WTC11 (cell line): ENCODE results near the gene BPI. TPM values are rescaled to one million over a fixed set of nuclear protein-coding genes. Genes with fewer than 3 reads are reported as not detected.

ENCODE experiments used
- ATAC-seq: fragments of 200-7000 bp; cut with Tn5 transposase; 2 replicates; pipeline ENCODE4 v1.10.0; 2021; ENCODE audit warnings: mild to moderate bottlenecking, moderate library complexity
- CTCF ChIA-PET: fragments of 300-600 bp; sonication (Branson Sonifier 250); formaldehyde crosslinking; loops from one replicate; lab custom pipeline; 2021; ENCODE audit warnings: antibody characterized with exemption; lab: Charles Lee
- POLR2A ChIA-PET: fragments of 350-600 bp; sonication (Branson Sonifier 250); formaldehyde crosslinking; loops from one replicate; lab custom pipeline; 2021; ENCODE audit warnings: antibody characterized with exemption; lab: Charles Lee
- DNase-seq: peaks from one replicate; pipeline ENCODE4 v3.0.0; 2021; ENCODE audit warnings: low spot score
- H3K27ac Mint-ChIP-seq: 2 replicates; pipeline ENCODE4 v1.8.0; 2021; ENCODE audit warnings: mixed read lengths
- H3K27me3 Mint-ChIP-seq: 2 replicates; pipeline ENCODE4 v1.8.0; 2021; ENCODE audit warnings: low read depth, mild to moderate bottlenecking, moderate library complexity, mixed read lengths
- H3K36me3 Mint-ChIP-seq: 2 replicates; pipeline ENCODE4 v1.8.0; 2021; ENCODE audit warnings: mixed read lengths
- H3K4me1 Mint-ChIP-seq: 2 replicates; pipeline ENCODE4 v1.8.0; 2022; ENCODE audit warnings: mixed read lengths
- H3K4me3 Mint-ChIP-seq: 2 replicates; pipeline ENCODE4 v1.8.0; 2021; ENCODE audit warnings: mild to moderate bottlenecking, moderate library complexity, mixed read lengths
- H3K9me3 Mint-ChIP-seq: 2 replicates; pipeline ENCODE4 v1.8.0; 2021; ENCODE audit warnings: mixed read lengths
- ATF1 ChIP-seq: sonication (generic); formaldehyde crosslinking; IDR thresholded peaks from 2 replicates; pipeline ENCODE4 v1.8.1; 2023; ENCODE audit warnings: mild to moderate bottlenecking, moderate library complexity, missing genetic modification reagents
- E2F5 ChIP-seq: sonication (generic); formaldehyde crosslinking; IDR thresholded peaks from 2 replicates; pipeline ENCODE4 v1.8.1; 2022; ENCODE audit warnings: mild to moderate bottlenecking, moderate library complexity, missing genetic modification reagents
- ELF4 ChIP-seq: sonication (generic); formaldehyde crosslinking; IDR thresholded peaks from 2 replicates; pipeline ENCODE4 v1.8.1; 2022; ENCODE audit warnings: low read depth, mild to moderate bottlenecking, moderate library complexity, missing genetic modification reagents
- ETV6 ChIP-seq: sonication (generic); formaldehyde crosslinking; IDR thresholded peaks from 2 replicates; pipeline ENCODE4 v1.8.1; 2022; ENCODE audit warnings: mild to moderate bottlenecking, missing genetic modification reagents
- HMGA2 ChIP-seq: fragments of 250-450 bp; sonication (Bioruptor Pico); IDR thresholded peaks from 2 replicates; pipeline ENCODE4 v1.4.0; 2021; ENCODE audit warnings: mild to moderate bottlenecking, moderate library complexity
- MXD4 ChIP-seq: fragments of 250-450 bp; sonication (Bioruptor Pico); IDR thresholded peaks from 2 replicates; pipeline ENCODE4 v1.8.0; 2021; ENCODE audit warnings: mild to moderate bottlenecking, moderate library complexity, borderline replicate concordance
- NR2C2 ChIP-seq: sonication (generic); formaldehyde crosslinking; IDR thresholded peaks from 2 replicates; pipeline ENCODE4 v1.8.0; 2022; ENCODE audit warnings: mild to moderate bottlenecking, missing genetic modification reagents
- OVOL2 ChIP-seq: fragments of 250-450 bp; sonication (Bioruptor Pico); IDR thresholded peaks from 2 replicates; pipeline ENCODE4 v1.9.0; 2021; ENCODE audit warnings: mild to moderate bottlenecking, borderline replicate concordance
- STAT6 ChIP-seq: sonication (generic); formaldehyde crosslinking; conservative IDR thresholded peaks from 2 replicates; pipeline ENCODE4 v1.8.1; 2023; ENCODE audit warnings: mild to moderate bottlenecking, low read depth, missing genetic modification reagents, moderate library complexity
- TEAD4 ChIP-seq: sonication (generic); formaldehyde crosslinking; IDR thresholded peaks from 2 replicates; pipeline ENCODE4 v1.8.0; 2022; ENCODE audit warnings: mild to moderate bottlenecking, missing genetic modification reagents
- TP53 ChIP-seq: sonication (generic); formaldehyde crosslinking; IDR thresholded peaks from 2 replicates; pipeline ENCODE4 v1.8.1; 2023; ENCODE audit warnings: mild to moderate bottlenecking, missing genetic modification reagents
- USF2 ChIP-seq: sonication (generic); formaldehyde crosslinking; IDR thresholded peaks from 2 replicates; pipeline ENCODE4 v1.8.1; 2023; ENCODE audit warnings: mild to moderate bottlenecking, missing genetic modification reagents, moderate library complexity
- ZMAT4 ChIP-seq: fragments of 250-450 bp; sonication (Bioruptor Pico); IDR thresholded peaks from 2 replicates; pipeline ENCODE4 v1.9.0; 2021; ENCODE audit warnings: mild to moderate bottlenecking
- ZNF425 ChIP-seq: fragments of 250-450 bp; sonication (Bioruptor Pico); conservative IDR thresholded peaks from 2 replicates; pipeline ENCODE4 v1.9.0; 2021; ENCODE audit warnings: mild to moderate bottlenecking
- total RNA-seq: library from RNA; stranded (reverse); gene quantifications from 3 replicates; pipeline ENCODE4 v1.2.3, GENCODE V29; 2021
- TF ChIP-seq, protein P1 (sequence below): fragments of 250-450 bp; sonication (Bioruptor Pico); IDR thresholded peaks from 2 replicates; pipeline ENCODE4 v1.9.0; 2021; ENCODE audit warnings: mild to moderate bottlenecking
- TF ChIP-seq, protein P2 (sequence below): sonication (generic); formaldehyde crosslinking; IDR thresholded peaks from 2 replicates; pipeline ENCODE4 v1.8.0; 2023; ENCODE audit warnings: missing genetic modification reagents

Gene BPI
- total RNA-seq, 1 experiment from 2014 or later, result not detected

DNA sequence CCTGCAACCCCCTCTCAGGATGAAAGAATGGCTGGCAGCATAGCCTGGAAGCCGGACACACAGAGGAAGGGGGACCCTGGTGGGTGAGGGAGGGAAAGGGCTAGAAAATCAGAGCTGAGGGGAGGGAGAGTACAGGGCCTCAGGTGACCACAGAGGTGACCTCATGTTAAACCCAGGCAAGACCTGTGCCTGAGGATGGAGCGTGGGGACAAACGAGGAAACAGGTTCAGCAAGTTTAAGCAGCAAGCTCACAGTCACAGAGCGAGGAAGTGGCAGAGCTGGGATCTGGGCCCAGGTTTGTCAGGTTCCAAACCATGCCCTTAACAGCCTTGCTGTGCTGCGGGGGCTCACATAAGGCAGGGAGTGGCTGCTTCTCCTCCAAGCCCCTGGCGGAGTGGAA, 4.0 kb upstream of the BPI start (continued):
- TF ChIP-seq, protein P1, sequence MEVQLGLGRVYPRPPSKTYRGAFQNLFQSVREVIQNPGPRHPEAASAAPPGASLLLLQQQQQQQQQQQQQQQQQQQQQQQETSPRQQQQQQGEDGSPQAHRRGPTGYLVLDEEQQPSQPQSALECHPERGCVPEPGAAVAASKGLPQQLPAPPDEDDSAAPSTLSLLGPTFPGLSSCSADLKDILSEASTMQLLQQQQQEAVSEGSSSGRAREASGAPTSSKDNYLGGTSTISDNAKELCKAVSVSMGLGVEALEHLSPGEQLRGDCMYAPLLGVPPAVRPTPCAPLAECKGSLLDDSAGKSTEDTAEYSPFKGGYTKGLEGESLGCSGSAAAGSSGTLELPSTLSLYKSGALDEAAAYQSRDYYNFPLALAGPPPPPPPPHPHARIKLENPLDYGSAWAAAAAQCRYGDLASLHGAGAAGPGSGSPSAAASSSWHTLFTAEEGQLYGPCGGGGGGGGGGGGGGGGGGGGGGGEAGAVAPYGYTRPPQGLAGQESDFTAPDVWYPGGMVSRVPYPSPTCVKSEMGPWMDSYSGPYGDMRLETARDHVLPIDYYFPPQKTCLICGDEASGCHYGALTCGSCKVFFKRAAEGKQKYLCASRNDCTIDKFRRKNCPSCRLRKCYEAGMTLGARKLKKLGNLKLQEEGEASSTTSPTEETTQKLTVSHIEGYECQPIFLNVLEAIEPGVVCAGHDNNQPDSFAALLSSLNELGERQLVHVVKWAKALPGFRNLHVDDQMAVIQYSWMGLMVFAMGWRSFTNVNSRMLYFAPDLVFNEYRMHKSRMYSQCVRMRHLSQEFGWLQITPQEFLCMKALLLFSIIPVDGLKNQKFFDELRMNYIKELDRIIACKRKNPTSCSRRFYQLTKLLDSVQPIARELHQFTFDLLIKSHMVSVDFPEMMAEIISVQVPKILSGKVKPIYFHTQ (CRISPR knock-in tag), result no peak
- no peak for TF ChIP-seq ZNF425 (CRISPR knock-in tag)
- no peak for TF ChIP-seq TP53 (CRISPR knock-in tag)
- TF ChIP-seq ZMAT4 (CRISPR knock-in tag), result no peak
- no peak for TF ChIP-seq MXD4 (CRISPR knock-in tag)
- no peak for TF ChIP-seq OVOL2 (CRISPR knock-in tag)
- TF ChIP-seq, all 79 proteins: peak for 3

- DNase-seq, result no peak
- Mint-ChIP-seq H3K9me3 (no peaks in the 10 kb centered on the region), H3K4me1 (peaks cover 11% of the 10 kb centered on the region), H3K36me3 (no peaks in the 10 kb centered on the region), H3K27ac (no peak overlapping the region), H3K27me3 (no peaks in the 10 kb centered on the region), H3K4me3 (no peak overlapping the region)
- ChIA-PET POLR2A (interaction anchor here (0.6 kb wide), 1 partner anchor 13 kb away, joined by 3 read pairs; no protein-coding TSS in a partner anchor), CTCF (interaction anchor here (1.0 to 2.5 kb wide), 10 partner anchors 8 to 227 kb away, joined by 3 to 13 read pairs (median 5); no protein-coding TSS in a partner anchor)
- TF ChIP-seq NR2C2 (CRISPR knock-in tag) (no peak), STAT6 (CRISPR knock-in tag) (no peak), ELF4 (CRISPR knock-in tag) (no peak), ATF1 (CRISPR knock-in tag) (no peak), E2F5 (no peak)
- ATAC-seq, result no peak
Measured at GRCh38 chr20:38300438-38300837, 3.5 kb upstream of the BPI start.

DNA sequence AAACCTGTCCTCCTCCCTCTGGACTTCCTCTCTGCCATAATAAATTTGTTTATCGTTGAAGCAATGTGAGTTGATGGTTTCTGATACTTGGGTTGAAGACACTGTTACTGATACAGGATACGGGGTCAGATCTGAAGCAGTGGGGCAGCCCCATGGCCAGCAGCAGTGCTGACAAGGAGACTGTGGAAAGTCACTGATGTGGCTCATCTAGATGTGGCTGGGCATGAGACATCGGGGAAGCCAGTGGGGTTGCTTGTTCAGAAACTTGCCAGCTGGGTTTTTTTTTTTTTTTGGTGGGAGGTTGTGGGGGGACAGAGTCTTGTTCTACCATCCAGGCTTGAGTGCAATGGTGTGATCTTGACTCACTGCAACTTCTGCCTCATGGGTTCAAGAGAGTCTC, 2.6 kb upstream of the BPI start:
- POLR2A ChIA-PET, result interaction anchor here (0.7 kb wide), 1 partner anchor 117 kb away, joined by 3 read pairs; no protein-coding TSS in a partner anchor
- TF ChIP-seq USF2, result no peak
- TF ChIP-seq TEAD4, result no peak
- TF ChIP-seq ETV6 (CRISPR knock-in tag), result no peak
- no peak for TF ChIP-seq ZNF425 (CRISPR knock-in tag)
- no peak for TF ChIP-seq ELF4 (CRISPR knock-in tag)
- TF ChIP-seq, protein P2, sequence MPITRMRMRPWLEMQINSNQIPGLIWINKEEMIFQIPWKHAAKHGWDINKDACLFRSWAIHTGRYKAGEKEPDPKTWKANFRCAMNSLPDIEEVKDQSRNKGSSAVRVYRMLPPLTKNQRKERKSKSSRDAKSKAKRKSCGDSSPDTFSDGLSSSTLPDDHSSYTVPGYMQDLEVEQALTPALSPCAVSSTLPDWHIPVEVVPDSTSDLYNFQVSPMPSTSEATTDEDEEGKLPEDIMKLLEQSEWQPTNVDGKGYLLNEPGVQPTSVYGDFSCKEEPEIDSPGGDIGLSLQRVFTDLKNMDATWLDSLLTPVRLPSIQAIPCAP (CRISPR knock-in tag), result no peak
- no peak for TF ChIP-seq HMGA2 (CRISPR knock-in tag)
- H3K4me3 Mint-ChIP-seq, result no peak overlapping the region
- peaks cover 11% of the 10 kb centered on the region for H3K4me1 Mint-ChIP-seq
- CTCF ChIA-PET, result interaction anchor here (0.7 to 2.1 kb wide), 3 partner anchors 10 to 244 kb away, joined by 3 to 7 read pairs (median 3); no protein-coding TSS in a partner anchor
- DNase-seq, result no peak
- H3K9me3 Mint-ChIP-seq, result no peaks in the 10 kb centered on the region
- ATAC-seq, result no peak
- no peaks in the 10 kb centered on the region for H3K27me3 Mint-ChIP-seq
- no peaks in the 10 kb centered on the region for H3K36me3 Mint-ChIP-seq
- H3K27ac Mint-ChIP-seq, result no peak overlapping the region
